Lung (tissue), 12 donors: ENCODE results near the gene HRK. TPM values are rescaled to one million over a fixed set of nuclear protein-coding genes. Genes with fewer than 3 reads are reported as not detected.

ENCODE experiments used
- ATAC-seq: fragments of 200-7000 bp; cut with Tn5 transposase; one replicate; pipeline ENCODE4 v1.9.1; 2020; ENCODE audit warnings: moderate number of reproducible peaks; ENCODE audit not compliant: insufficient read depth, low FRiP score
- DNase-seq, 3 donors: peaks; one replicate each; pipeline ENCODE4 v3.0.0-alpha.2; 2013 to 2017
- H3K27ac ChIP-seq, 2 donors: one replicate each; pipeline ENCODE4 v1.5.1; 2013; ENCODE audit warnings: mild to moderate bottlenecking in 2 of 2, moderate library complexity in 2 of 2, control low read depth in 1 of 2, inconsistent platforms in 1 of 2, low read depth in 1 of 2, low read length in 1 of 2
- H3K27me3 ChIP-seq, 3 donors: one replicate each; pipeline ENCODE4 v1.5.1; 2013; ENCODE audit warnings: low read length in 2 of 3; ENCODE audit not compliant: control insufficient read depth in 3 of 3, insufficient read depth in 3 of 3
- H3K36me3 ChIP-seq, 4 donors: one replicate each; pipeline ENCODE4 v1.5.1; 2013; ENCODE audit warnings: low read length in 4 of 4, mild to moderate bottlenecking in 1 of 4, moderate library complexity in 1 of 4; ENCODE audit not compliant: control insufficient read depth in 4 of 4, insufficient read depth in 4 of 4
- H3K4me1 ChIP-seq, 5 donors: one replicate each; pipeline ENCODE4 v1.5.1; 2013; ENCODE audit warnings: low read length in 5 of 5, mild to moderate bottlenecking in 2 of 5, moderate library complexity in 1 of 5; ENCODE audit not compliant: control insufficient read depth in 5 of 5, insufficient read depth in 5 of 5
- H3K4me3 ChIP-seq: one replicate; pipeline ENCODE4 v1.5.1; 2013; ENCODE audit warnings: mild to moderate bottlenecking, control low read depth, moderate library complexity
- H3K9ac ChIP-seq, 2 donors: one replicate each; pipeline ENCODE4 v1.5.1; 2013; ENCODE audit warnings: low read length in 2 of 2, control low read depth in 1 of 2; ENCODE audit not compliant: insufficient read depth in 1 of 2
- H3K9me3 ChIP-seq, 4 donors: one replicate each; pipeline ENCODE4 v1.5.1; 2013; ENCODE audit warnings: low read length in 3 of 4, mild to moderate bottlenecking in 1 of 4, moderate library complexity in 1 of 4; ENCODE audit not compliant: control insufficient read depth in 4 of 4, insufficient read depth in 3 of 4
- WGBS, 2 donors: extraction: QIAGEN DNeasy Blood & Tissue Kit; methylation state at CpG; one replicate each; pipeline ENCODE4 v1.1.7; 2013; 5-methylcytosine and 5-hydroxymethylcytosine counted together
- polyA plus RNA-seq, 2 donors: library from polyadenylated mRNA; stranded (reverse); fragments of 200-250 nt; gene quantifications; one replicate each; pipeline ENCODE4 v1.2.1, GENCODE V29; 2013
- total RNA-seq, 2 donors: library from RNA; depleted of rRNA in 1 of 2; stranded (reverse); fragments of >200 nt in 1 of 2; gene quantifications; one replicate each; pipeline ENCODE4 v1.2.1, GENCODE V29; 2014 to 2021
- TF ChIP-seq, protein P1 (sequence below): IDR thresholded peaks from 2 replicates; pipeline ENCODE4 v1.5.1; 2012; ENCODE audit warnings: mild to moderate bottlenecking; ENCODE audit errors: control extremely low read depth, extremely low read depth
- donor health status: control.
- donor health status: control.
- donor health status: Bipolar disorder and iron deficiency.
- donor health status: healthy.
- donor health status: DM: yes; HTN: yes; CAD: no.

The HRK gene
- total and polyA plus RNA-seq, 4 donors = 0.05 to 1.5 (median 0.23) TPM

DNA sequence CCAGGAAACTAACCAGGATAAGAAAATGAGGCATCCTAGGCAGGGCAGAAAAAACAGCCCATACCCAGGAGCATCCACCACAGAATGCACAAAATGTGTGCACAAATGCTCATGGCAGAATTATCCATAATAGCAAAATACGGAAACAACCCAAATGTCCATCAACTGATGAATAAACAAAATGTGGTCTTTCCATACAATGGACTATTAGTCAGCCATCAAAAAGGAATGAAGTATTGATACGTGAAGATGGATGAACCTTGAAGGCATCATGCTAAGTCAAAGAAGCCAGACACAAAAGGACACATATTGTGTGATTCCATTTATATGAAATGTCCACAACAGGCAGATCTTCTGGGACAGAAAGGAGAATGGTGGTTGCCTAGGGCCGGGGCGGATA is 19.1 kb downstream of the HRK start:
- no peak for DNase-seq
- ATAC-seq = no peak
- Histone ChIP-seq H3K27me3 (peaks cover 0 to 10% (median 0%) of the 10 kb centered on the region in 3 donors), H3K9me3 (no peaks in the 10 kb centered on the region), H3K36me3 (no peaks in the 10 kb centered on the region), H3K4me1 (no peaks in the 10 kb centered on the region), H3K27ac (no peak overlapping the region), H3K4me3 (no peak overlapping the region), H3K9ac (no peak overlapping the region)
- 94 to 97% methylated on average over 4 of the region's 4 CpGs for WGBS, 2 donors
- TF ChIP-seq, protein P1, sequence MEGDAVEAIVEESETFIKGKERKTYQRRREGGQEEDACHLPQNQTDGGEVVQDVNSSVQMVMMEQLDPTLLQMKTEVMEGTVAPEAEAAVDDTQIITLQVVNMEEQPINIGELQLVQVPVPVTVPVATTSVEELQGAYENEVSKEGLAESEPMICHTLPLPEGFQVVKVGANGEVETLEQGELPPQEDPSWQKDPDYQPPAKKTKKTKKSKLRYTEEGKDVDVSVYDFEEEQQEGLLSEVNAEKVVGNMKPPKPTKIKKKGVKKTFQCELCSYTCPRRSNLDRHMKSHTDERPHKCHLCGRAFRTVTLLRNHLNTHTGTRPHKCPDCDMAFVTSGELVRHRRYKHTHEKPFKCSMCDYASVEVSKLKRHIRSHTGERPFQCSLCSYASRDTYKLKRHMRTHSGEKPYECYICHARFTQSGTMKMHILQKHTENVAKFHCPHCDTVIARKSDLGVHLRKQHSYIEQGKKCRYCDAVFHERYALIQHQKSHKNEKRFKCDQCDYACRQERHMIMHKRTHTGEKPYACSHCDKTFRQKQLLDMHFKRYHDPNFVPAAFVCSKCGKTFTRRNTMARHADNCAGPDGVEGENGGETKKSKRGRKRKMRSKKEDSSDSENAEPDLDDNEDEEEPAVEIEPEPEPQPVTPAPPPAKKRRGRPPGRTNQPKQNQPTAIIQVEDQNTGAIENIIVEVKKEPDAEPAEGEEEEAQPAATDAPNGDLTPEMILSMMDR = no peak

- Histone ChIP-seq H3K9ac (no peak overlapping the region), H3K4me3 (no peak overlapping the region), H3K27me3 (peaks cover 0 to 10% (median 0%) of the 10 kb centered on the region in 3 donors), H3K27ac (no peak overlapping the region), H3K9me3 (no peaks in the 10 kb centered on the region), H3K36me3 (no peaks in the 10 kb centered on the region), H3K4me1 (no peaks in the 10 kb centered on the region)
- ATAC-seq (no peak), DNase-seq (peak; percentile 36 to 45 (median 43))
- 23 to 31% methylated on average over 12 of the region's 12 CpGs for WGBS, 2 donors
- TF ChIP-seq, protein P1 = no peak
Measured at GRCh38 chr12:116861320-116861719, 19.9 kb downstream of the HRK start.

DNA sequence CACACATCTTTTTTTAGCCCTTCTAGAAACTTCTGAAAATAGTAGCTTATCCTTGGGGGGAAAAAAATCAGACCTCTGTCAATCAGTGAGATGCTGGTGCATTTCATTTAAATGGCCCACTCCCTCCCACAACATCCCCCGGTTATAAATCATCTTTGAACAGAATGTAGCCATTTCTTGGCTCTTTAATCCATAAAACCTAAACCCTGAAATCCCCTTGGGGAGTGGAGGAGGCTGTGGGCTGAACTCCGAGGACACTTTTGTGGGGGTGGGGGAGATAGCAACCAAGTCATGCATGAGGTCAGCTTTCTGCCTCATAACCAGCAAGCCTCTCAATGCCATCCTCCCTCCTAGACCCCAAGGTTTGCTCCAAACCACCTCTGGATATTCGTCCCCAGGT is 21.0 kb downstream of the HRK start:
- H3K27ac ChIP-seq = no peak overlapping the region
- no peaks in the 10 kb centered on the region for H3K4me1 ChIP-seq
- no peaks in the 10 kb centered on the region for H3K9me3 ChIP-seq
- H3K36me3 ChIP-seq = no peaks in the 10 kb centered on the region
- no peak overlapping the region for H3K4me3 ChIP-seq
- DNase-seq (no peak), ATAC-seq (no peak)
- H3K27me3 ChIP-seq = peaks cover 0 to 10% (median 0%) of the 10 kb centered on the region in 3 donors
- TF ChIP-seq, protein P1 = no peak
- H3K9ac ChIP-seq = no peak overlapping the region
- WGBS, 2 donors = 63 to 81% methylated on average over 3 of the region's 3 CpGs

- TF ChIP-seq, protein P1 = no peak
- Histone ChIP-seq H3K4me1 (no peaks in the 10 kb centered on the region), H3K36me3 (no peaks in the 10 kb centered on the region), H3K9me3 (no peaks in the 10 kb centered on the region), H3K27me3 (peaks cover 0 to 7% (median 0%) of the 10 kb centered on the region in 3 donors), H3K27ac (no peak overlapping the region), H3K9ac (no peak overlapping the region), H3K4me3 (no peak overlapping the region)
- WGBS, 2 donors = 47 to 50% methylated on average over 5 of the region's 5 CpGs
- DNase-seq = no peak
- ATAC-seq = no peak
Measured at GRCh38 chr12:116859079-116859478, 22.2 kb downstream of the HRK start.
